Loucy (cell line): ENCODE results near the gene PAQR8.

ENCODE experiments used
- CTCF ChIP-seq: fragments of 200-600 bp; sonication (generic); conservative IDR thresholded peaks from 2 replicates; pipeline ENCODE4 v1.5.1; 2014; ENCODE audit warnings: mild to moderate bottlenecking, antibody characterized with exemption, low read length
- EZH2phosphoT487 ChIP-seq: fragments of 200-600 bp; IDR thresholded peaks from 2 replicates; pipeline ENCODE4 v1.6.1; 2018; ENCODE audit warnings: antibody characterized with exemption, mild to moderate bottlenecking, moderate library complexity, borderline replicate concordance

- TF ChIP-seq CTCF (no peak), EZH2phosphoT487 (no peak)
Measured at GRCh38 chr6:52361414-52361944, 472 bp upstream of the PAQR8 start.
